Measurements from ENCODE around the gene AGBL4.

Gene AGBL4

DNA sequence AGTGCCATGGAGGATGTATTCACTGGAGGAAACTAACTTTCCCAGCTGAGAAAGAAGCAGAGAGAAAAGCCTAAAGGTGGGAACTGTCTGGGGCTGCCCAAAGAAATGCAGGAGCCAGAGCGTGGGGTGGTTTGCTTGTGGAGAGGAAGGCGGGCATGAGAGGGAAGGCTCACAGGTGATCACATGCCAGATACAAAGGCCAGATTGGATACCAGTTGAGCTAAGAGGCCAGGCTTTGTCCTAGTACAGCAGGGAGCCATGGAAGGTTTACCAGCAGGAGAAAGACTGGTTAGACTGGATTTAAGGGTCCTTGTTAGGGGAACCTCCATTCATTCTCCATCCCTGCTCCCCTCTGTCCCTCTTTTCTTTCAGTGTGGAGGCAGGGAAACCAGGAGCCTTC is 1313.4 kb downstream of the AGBL4 start:
- no peak for DNase-seq

- no peak for DNase-seq
Observed at GRCh38 chr1:48704736-48705135, 1319.0 kb downstream of the AGBL4 start.

DNA sequence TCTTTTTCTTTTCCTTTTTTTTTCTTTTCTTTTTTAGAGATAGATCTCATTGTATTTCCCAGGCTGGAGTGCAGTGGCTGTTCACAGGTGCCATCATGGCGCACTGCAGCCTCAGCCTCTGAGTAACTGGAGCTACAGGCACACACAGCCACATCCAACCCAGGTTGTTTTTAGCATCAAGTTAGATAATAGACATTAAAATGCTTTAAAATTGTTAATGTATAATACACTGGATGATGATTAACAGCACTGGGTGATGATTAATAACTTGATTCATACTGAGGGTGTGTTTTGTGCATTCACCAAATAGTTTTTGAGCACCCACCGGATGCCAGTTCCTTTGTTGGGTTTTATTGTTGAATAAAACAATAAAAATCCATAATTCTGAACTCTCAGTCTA is 1322.3 kb downstream of the AGBL4 start:
- DNase-seq, result no peak

GRCh38 chr1:48697066-48697707 is 1326.6 kb downstream of the AGBL4 start:
- no peak for DNase-seq

DNA sequence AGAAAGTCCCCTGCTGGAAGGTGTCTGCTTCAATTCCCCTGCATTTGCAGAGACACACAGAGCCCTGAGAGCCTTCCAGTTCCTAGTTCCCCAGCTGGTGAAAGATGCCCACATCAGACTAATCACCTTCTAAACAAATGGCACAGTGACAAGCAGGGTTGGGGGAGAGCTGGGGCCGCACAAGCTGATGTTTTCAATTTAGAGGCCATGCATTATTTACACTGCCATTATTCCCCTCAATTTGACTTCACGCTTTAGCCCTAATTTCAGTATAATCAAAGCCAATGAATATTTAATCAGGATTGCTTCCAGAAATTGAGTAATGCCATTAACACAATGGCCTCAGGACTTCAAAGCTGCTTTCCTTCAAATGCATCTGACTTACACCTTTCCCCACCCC is 1328.6 kb downstream of the AGBL4 start:
- DNase-seq, result no peak

GRCh38 chr1:48693674-48694320 is 1330.0 kb downstream of the AGBL4 start:
- no peak for DNase-seq

DNA sequence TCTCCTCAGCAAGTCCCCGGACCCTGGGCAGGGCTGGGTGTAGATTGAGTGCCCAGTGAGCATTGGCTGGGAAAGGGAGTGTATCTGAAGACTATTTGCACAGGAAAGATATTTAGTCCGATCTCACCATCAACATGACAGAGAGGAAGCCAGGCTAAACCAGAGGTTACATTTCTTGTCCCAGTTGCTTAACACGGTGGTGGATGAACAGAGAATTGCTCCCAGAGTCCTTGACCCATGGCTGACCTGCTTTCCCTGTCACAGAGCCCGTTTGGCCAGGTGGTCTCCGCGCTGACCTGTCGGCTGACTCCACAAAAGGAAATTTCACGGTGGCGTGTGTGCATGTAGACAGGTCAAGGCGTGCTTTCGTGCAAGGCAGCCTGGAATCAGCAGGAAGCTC is 1330.6 kb downstream of the AGBL4 start:
- no peak for DNase-seq

- DNase-seq, result no peak
Observed at GRCh38 chr1:48692235-48692634, 1331.5 kb downstream of the AGBL4 start.

DNA sequence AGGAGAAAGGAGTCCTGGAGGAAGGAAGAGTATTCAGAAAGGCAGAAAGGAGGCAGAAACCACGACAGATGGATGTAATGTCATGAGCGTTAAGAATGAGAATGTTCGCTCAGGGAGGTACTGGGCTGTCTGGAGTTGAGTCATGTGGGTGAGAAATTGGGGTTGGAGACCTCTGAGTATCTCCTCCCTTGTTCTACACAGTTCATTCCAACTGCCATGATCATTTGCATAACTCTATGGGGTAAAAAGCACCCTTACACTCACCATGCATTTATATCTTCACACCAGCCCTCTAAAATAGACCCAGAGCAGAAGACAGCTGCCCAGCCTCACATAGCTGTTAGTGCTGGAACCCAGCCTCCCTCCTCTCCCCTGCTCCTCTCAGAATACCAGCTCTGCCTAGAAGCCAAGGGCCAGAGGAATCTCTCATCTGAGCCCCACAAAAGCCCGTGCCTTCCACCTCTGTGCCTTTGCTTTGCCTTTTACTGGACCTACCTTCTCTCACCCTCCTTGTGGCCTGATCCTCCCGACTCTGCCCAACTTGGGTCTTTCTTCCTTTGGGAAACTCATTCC is 1332.2 kb downstream of the AGBL4 start:
- DNase-seq, result no peak

- no peak for DNase-seq
Observed at GRCh38 chr1:48688102-48688760, 1335.5 kb downstream of the AGBL4 start.

DNA sequence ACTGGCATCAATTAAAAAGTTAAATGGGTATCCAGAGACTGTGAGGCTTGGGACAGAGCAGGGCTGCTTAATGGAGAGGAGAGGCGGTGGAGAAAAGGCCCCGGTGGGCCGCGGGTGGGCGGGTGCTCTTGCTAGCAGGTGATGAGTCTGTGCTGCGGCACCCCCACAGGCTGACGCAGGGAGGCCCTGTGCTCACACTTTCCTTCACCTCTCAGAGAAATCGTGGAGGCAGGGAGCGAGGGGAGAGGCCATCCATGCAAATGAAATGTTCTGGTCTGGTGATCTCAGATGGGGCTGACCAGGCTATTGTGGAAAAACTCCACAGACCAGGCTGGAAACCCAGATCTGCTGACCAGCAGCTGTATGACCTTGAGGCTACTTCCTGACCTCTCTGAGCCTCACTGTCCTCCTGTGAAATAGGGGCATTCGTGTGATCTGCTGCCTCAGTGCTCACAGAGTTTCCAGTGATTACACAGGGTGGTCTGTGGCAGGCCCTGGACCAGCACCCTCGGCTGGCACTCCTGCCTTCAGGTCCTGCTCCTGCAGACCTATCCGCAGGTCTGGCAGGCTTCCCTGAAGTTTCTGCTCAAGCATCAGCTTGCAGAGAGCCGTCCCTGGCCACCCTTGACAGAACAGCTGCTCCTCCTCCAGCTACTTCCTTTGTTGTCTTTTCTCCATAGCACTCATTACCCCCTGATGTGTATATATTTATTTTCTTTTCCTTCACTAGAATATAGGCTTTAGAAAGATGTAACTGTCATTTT is 1336.3 kb downstream of the AGBL4 start:
- no peak for DNase-seq

GRCh38 chr1:48686159-48686558 is 1337.6 kb downstream of the AGBL4 start:
- no peak for DNase-seq

DNA sequence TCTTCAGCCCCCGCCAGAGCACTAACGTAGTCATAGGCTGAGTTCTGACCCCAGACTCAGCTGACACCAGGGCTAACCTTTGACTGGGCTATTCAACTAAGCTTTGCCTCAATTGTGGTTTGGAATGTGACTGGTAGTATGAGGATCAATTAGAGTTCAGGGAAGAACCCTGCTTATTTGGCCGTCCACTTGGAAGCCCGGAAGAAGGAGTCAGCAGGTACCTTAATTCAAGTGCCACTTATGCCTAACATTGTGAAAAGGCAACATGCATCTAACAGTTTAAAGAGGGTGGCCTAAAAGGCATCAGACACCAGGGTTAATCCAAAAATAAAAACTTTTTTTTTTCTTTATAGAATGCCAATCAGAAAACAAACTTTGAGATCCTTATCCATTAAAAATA is 1339.4 kb downstream of the AGBL4 start:
- no peak for DNase-seq

DNA sequence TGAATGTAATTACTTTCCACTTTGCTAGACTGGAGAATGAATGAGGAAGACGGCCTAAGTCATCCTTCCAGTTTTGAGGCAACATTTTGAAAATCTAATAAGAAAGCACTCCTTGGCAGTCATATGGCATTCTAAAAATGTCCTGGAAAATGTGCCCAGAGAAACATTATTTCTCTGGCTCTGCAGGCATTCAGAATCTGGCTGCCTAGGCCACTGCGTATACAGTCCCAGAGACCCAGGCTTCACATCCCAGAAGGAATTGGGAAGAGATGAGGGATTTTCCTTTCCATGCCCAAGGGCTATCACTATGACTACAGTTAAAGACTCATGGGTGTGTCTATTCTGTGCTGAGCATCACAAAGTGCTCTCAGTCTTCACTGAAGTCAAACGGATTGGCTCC is 1339.9 kb downstream of the AGBL4 start:
- no peak for DNase-seq

- no peak for DNase-seq
Observed at GRCh38 chr1:48681476-48682305, 1342.1 kb downstream of the AGBL4 start.

GRCh38 chr1:48680411-48681035 is 1343.2 kb downstream of the AGBL4 start:
- DNase-seq, result no peak

GRCh38 chr1:48679859-48680258 is 1343.9 kb downstream of the AGBL4 start:
- DNase-seq, result no peak

- DNase-seq, result no peak
Observed at GRCh38 chr1:48678710-48679505, 1344.8 kb downstream of the AGBL4 start.

DNA sequence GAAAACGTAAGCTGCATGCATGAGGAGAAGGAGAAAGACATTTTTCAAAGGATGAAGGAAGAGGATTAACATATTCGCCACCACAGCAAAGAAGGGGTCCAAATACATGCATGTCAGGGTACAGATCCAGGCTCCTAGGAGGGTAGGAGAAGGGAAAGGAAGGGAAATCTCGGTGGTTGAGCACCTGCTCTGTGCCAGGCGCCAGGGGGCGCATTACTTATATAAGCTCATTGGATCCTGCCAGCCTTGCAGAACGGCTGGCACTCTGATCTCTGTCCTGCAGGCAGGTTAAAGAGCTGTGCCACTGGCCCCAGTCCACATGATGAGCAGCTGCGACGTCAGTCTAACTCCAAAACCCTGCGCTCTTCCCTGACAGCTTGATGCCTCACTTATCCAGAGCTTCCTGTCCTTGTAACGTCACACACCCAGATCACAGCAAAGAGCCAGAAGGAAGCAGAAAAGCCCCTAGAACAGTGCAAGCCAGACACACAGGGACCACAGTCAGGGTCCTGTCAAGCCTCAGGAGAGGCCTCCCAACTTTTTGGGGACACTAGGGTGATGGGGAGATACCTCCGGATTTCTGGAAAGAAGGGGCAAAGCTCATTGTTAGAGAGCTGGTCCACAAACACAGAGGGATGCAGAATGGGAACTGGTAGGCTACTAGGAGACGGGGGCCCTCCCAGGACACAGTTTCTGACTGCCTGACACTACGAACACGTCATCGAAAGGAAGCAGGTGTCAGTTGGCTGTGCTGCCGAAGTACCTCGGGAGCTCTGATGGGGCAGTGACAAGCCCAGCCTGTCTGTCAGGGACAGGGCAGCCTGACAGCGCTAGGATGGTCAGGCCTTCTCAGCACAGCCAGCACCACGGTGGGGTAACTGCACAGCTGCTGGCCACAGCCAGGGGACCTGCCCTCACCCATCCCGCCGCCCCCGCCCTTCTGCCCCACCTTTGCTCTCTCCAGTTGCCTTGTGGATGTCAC is 1346.2 kb downstream of the AGBL4 start:
- DNase-seq, result no peak

- no peak for DNase-seq
Observed at GRCh38 chr1:48676822-48677221, 1346.9 kb downstream of the AGBL4 start.

All from cortex of kidney (tissue), 1 donor.